ENCODE measurements around the gene TBC1D16.

- TF ChIP-seq POLR2A (IDR thresholded peaks at IDR 0.05) (no peak), CTCF (IDR thresholded peaks at IDR 0.05 in 4 of 5, conservative IDR thresholded peaks at IDR 0.05 in 1 of 5) (no peak)
Measured at GRCh38 chr17:79990051-79990592, 45.5 kb downstream of the TBC1D16 start.

All from gastrocnemius medialis (tissue), 4 donors.